Calu3 (cell line): Measurements from ENCODE around the gene VIPR2. TPM values are rescaled to one million over a fixed set of nuclear protein-coding genes. Genes with fewer than 3 reads are reported as not detected.

Experiments
- BruUV-seq: library from RNA; stranded (reverse); fragments of 400-500 nt; replicated peaks from 2 replicates; lab custom pipeline; 2021; lab: Mats Ljungman, UMichigan
- CTCF ChIA-PET: fragments of 300-600 bp; sonication (Branson Sonifier 250); formaldehyde crosslinking; loops from one replicate; lab custom pipeline; 2022; ENCODE audit warnings: antibody characterized with exemption; lab: Charles Lee
- DNase-seq: peaks from one replicate; pipeline ENCODE4 v3.0.0; 2022
- H3K27ac Mint-ChIP-seq: one replicate; pipeline ENCODE4 v1.8.0; 2022; ENCODE audit warnings: mixed read lengths; ENCODE audit not compliant: unreplicated experiment
- H3K27me3 Mint-ChIP-seq: one replicate; pipeline ENCODE4 v1.8.0; 2022; ENCODE audit warnings: mixed read lengths; ENCODE audit not compliant: unreplicated experiment
- H3K36me3 Mint-ChIP-seq: one replicate; pipeline ENCODE4 v1.8.0; 2022; ENCODE audit warnings: mild to moderate bottlenecking, moderate library complexity, mixed read lengths; ENCODE audit not compliant: insufficient read depth, unreplicated experiment
- H3K4me1 Mint-ChIP-seq: one replicate; pipeline ENCODE4 v1.8.0; 2022; ENCODE audit warnings: mild to moderate bottlenecking, low read depth, mixed read lengths; ENCODE audit not compliant: unreplicated experiment
- H3K4me3 Mint-ChIP-seq: one replicate; pipeline ENCODE4 v1.8.0; 2022; ENCODE audit warnings: mild to moderate bottlenecking, low read depth, moderate library complexity, mixed read lengths; ENCODE audit not compliant: unreplicated experiment
- H3K9me3 Mint-ChIP-seq: one replicate; pipeline ENCODE4 v1.8.0; 2022; ENCODE audit warnings: low read depth, mixed read lengths; ENCODE audit not compliant: unreplicated experiment
- intact Hi-C: fragments of 100-400 bp; cut with micrococcal nuclease; formaldehyde crosslinking; loops from one replicate; pipeline ENCODE4 v1.10.0; 2022; ENCODE audit not compliant: unreplicated experiment
- total RNA-seq: library from RNA; stranded (reverse); gene quantifications from 2 replicates; pipeline ENCODE4 v1.2.3, GENCODE V29; 2022
- TF ChIP-seq, protein P1 (sequence below): fragments of 200-600 bp; IDR thresholded peaks from one replicate; pipeline ENCODE4 v1.8.0; 2022; ENCODE audit warnings: antibody characterized with exemption; ENCODE audit not compliant: unreplicated experiment

The VIPR2 gene
- total RNA-seq, 1 experiment from 2014 or later, result not detected

DNA sequence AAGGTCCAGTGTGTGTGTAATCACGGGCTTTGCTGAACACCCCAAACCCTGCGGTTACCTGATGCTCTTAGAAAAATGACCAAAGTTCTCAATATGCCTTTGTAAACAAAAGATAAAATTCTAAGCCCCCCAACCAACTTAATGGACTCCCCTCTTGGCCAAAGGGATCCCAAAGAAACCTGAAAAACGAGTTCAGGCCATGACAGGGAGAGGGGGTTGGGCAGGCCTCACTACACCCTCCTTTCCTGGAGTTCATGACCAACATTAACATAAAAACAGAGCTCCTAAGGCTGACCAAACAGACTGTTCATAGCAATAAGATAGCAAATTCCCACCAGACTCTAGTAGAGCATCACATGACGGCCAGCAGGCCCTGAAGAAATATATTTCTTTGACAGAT, 3.0 kb upstream of the VIPR2 start:
- CTCF ChIA-PET, result no interaction called here
- Mint-ChIP-seq H3K27ac (no peak overlapping the region), H3K9me3 (peaks cover 4% of the 10 kb centered on the region), H3K36me3 (no peaks in the 10 kb centered on the region), H3K4me1 (no peaks in the 10 kb centered on the region), H3K27me3 (no peaks in the 10 kb centered on the region), H3K4me3 (no peak overlapping the region)
- no TSS peak for BruUV-seq
- TF ChIP-seq, protein P1, sequence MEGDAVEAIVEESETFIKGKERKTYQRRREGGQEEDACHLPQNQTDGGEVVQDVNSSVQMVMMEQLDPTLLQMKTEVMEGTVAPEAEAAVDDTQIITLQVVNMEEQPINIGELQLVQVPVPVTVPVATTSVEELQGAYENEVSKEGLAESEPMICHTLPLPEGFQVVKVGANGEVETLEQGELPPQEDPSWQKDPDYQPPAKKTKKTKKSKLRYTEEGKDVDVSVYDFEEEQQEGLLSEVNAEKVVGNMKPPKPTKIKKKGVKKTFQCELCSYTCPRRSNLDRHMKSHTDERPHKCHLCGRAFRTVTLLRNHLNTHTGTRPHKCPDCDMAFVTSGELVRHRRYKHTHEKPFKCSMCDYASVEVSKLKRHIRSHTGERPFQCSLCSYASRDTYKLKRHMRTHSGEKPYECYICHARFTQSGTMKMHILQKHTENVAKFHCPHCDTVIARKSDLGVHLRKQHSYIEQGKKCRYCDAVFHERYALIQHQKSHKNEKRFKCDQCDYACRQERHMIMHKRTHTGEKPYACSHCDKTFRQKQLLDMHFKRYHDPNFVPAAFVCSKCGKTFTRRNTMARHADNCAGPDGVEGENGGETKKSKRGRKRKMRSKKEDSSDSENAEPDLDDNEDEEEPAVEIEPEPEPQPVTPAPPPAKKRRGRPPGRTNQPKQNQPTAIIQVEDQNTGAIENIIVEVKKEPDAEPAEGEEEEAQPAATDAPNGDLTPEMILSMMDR, result no peak
- DNase-seq, result no peak
- intact Hi-C loops, result no loop called here

DNA sequence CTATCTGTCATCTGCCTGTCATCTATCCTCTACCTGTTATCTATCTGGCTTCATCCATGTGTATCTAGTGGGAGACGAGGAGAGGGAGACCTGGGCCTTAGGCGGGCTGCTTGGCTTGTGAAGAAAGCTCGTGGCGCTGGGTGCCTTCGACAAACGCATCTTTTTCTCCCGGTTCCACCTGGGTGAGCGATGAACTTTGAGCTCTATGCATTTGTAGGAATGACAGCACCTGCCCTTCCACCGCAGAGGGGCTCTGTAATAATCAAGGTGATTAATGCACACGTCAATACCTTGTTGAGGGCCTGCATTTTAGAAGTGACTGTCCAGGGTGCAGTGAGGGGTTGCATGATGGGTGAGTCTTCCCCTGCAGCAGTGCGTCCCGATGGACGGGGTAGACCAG, 2.6 kb upstream of the VIPR2 start:
- H3K27ac Mint-ChIP-seq, result no peak overlapping the region
- peaks cover 4% of the 10 kb centered on the region for H3K9me3 Mint-ChIP-seq
- CTCF ChIA-PET, result no interaction called here
- DNase-seq, result no peak
- no peaks in the 10 kb centered on the region for H3K4me1 Mint-ChIP-seq
- no peaks in the 10 kb centered on the region for H3K27me3 Mint-ChIP-seq
- intact Hi-C loops, result no loop called here
- no TSS peak for BruUV-seq
- no peaks in the 10 kb centered on the region for H3K36me3 Mint-ChIP-seq
- TF ChIP-seq, protein P1, result no peak
- no peak overlapping the region for H3K4me3 Mint-ChIP-seq

DNA sequence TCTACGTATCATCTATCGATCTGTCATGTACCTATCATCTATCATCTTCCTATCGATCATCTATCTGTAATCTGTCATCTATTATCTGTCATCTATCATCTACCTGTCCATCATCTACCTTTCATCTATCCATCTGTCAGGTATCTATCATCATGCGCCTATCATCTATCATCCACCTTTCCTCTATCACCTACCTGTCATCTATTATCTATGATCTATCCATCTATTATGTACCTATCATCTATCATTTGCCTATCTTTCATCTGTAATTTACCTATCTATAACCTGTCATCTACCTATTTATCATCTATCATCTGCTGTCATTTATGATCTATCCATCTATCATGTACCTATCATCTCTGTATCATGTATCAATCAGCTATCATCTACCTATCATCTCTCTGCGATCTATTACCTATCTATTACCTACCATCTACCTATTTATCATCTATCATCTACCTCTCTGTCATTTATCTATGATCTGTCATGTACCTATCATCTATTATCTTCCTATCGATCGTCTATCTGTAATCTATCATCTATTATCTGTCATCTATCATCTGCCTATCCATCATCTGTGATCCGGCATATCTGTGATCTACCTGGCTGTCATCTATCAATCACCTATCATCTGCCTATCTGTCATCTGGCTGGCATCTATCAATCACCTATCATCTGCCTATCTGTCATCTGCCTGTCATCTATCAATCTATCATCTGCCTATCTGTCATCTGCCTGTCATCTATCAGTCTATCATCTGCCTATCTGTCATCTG, 1.6 kb upstream of the VIPR2 start:
- H3K27me3 Mint-ChIP-seq, result no peaks in the 10 kb centered on the region

DNA sequence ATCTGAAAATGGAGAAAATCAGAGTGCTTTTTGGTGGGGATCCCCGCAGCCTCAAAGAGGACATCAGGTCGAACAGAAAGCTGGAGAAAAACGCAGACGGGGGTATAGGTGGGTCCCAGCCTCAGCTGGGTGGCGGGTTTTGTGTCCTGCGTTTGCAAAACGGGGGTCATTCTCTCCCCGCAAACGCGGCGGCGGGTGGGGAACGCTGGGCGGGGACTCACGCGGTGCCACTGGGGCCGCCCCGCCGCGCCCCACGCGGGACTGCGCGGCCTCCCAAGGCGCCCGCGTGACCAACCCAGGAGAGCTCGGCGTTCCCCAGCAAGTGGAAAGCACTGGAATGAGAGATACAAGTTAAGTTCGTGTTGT, 806 bp upstream of the VIPR2 start:
- Mint-ChIP-seq H3K27ac (no peak overlapping the region), H3K4me3 (no peak overlapping the region), H3K36me3 (no peaks in the 10 kb centered on the region), H3K27me3 (no peaks in the 10 kb centered on the region), H3K9me3 (peaks cover 4% of the 10 kb centered on the region), H3K4me1 (no peaks in the 10 kb centered on the region)
- BruUV-seq, result no TSS peak
- intact Hi-C loops, result no loop called here
- CTCF ChIA-PET, result no interaction called here
- TF ChIP-seq, protein P1, result no peak
- DNase-seq, result no peak

More for the DNA sequence above, 1.6 kb upstream of the VIPR2 start:
- H3K36me3 Mint-ChIP-seq, result no peaks in the 10 kb centered on the region
- intact Hi-C loops, result no loop called here
- H3K4me1 Mint-ChIP-seq, result no peaks in the 10 kb centered on the region
- DNase-seq, result no peak
- H3K4me3 Mint-ChIP-seq, result no peak overlapping the region
- TF ChIP-seq, protein P1, result no peak
- H3K27ac Mint-ChIP-seq, result no peak overlapping the region
- H3K9me3 Mint-ChIP-seq, result peaks cover 4% of the 10 kb centered on the region
- no TSS peak for BruUV-seq
- CTCF ChIA-PET, result no interaction called here
